Gastroesophageal sphincter (tissue), 4 donors: ENCODE measurements around the gene NUP98. TPM values are rescaled to one million over a fixed set of nuclear protein-coding genes. Genes with fewer than 3 reads are reported as not detected.
A peak's percentile ranks its signal among the peaks of the same experiment; 100 is the strongest.
"Not testable (repeated sequence)": the region's sequence is repeated elsewhere in the genome, so short reads cannot be mapped to it uniquely, and the experiment has no call there.

ENCODE experiments used
- ATAC-seq: fragments of 150-250 bp; one replicate; pipeline ENCODE4 v1.9.1; 2016; ENCODE audit warnings: mild to moderate bottlenecking, moderate library complexity
- H3K27ac ChIP-seq, 4 donors: fragments of 200-600 bp; sonication (generic) in 3 of 4; 1 replicate in 3 of 4; 2 replicates in 1 of 4; pipeline ENCODE4 v1.5.1; 2016 to 2019
- H3K27me3 ChIP-seq: fragments of 200-600 bp; sonication (generic); one replicate; pipeline ENCODE4 v1.5.1; 2019
- H3K36me3 ChIP-seq, 2 donors: fragments of 200-600 bp; sonication (generic); one replicate each; pipeline ENCODE4 v1.5.1; 2019; ENCODE audit warnings: control low read depth in 1 of 2
- H3K4me1 ChIP-seq, 3 donors: fragments of 200-600 bp; sonication (generic); 1 replicate in 2 of 3; 2 replicates in 1 of 3; pipeline ENCODE4 v1.5.1; 2016 to 2019; ENCODE audit warnings: control low read depth in 2 of 3
- H3K4me3 ChIP-seq, 2 donors: fragments of 200-600 bp; sonication (generic); one replicate each; pipeline ENCODE4 v1.5.1; 2019; ENCODE audit warnings: mild to moderate bottlenecking in 1 of 2, moderate library complexity in 1 of 2
- H3K9me3 ChIP-seq, 3 donors: fragments of 200-600 bp; sonication (generic); one replicate each; pipeline ENCODE4 v1.5.1; 2017 to 2019; ENCODE audit warnings: control low read depth in 2 of 3
- EP300 ChIP-seq: sonication (generic); formaldehyde crosslinking; IDR thresholded peaks from one replicate; pipeline ENCODE4 v1.6.1; 2017; ENCODE audit warnings: antibody characterized with exemption, mild to moderate bottlenecking
- POLR2A ChIP-seq, 2 donors: fragments of 450-650 bp; IDR thresholded peaks; one replicate each; pipeline ENCODE4 v1.6.1; 2017; ENCODE audit warnings: antibody characterized with exemption in 2 of 2, mild to moderate bottlenecking in 2 of 2, moderate library complexity in 1 of 2
- POLR2AphosphoS5 ChIP-seq: sonication (generic); formaldehyde crosslinking; IDR thresholded peaks from one replicate; pipeline ENCODE4 v1.6.1; 2017; ENCODE audit warnings: antibody characterized with exemption
- WGBS, 2 donors: methylation state at CpG; one replicate each; pipeline ENCODE4 v1.1.5; 2018; ENCODE audit warnings: low coverage in 1 of 2; 5-methylcytosine and 5-hydroxymethylcytosine counted together
- total RNA-seq, 4 donors: library from RNA; depleted of rRNA; stranded (reverse); fragments of >200 nt; gene quantifications; one replicate each; pipeline ENCODE4 v1.1.0, GENCODE V29; 2016
- TF ChIP-seq, protein P1 (sequence below), 4 experiments: fragments of 200-600 bp in 2 of 4; fragments of 450-650 bp in 2 of 4; sonication (generic) in 1 of 4; IDR thresholded peaks; one replicate each; pipeline ENCODE4 v1.5.1; 2017 to 2019; ENCODE audit warnings: antibody characterized with exemption in 4 of 4, mild to moderate bottlenecking in 2 of 4, moderate library complexity in 2 of 4

NUP98 gene
- total RNA-seq, 4 donors from 2014 or later = 72.1 to 141 (median 103) TPM

DNA sequence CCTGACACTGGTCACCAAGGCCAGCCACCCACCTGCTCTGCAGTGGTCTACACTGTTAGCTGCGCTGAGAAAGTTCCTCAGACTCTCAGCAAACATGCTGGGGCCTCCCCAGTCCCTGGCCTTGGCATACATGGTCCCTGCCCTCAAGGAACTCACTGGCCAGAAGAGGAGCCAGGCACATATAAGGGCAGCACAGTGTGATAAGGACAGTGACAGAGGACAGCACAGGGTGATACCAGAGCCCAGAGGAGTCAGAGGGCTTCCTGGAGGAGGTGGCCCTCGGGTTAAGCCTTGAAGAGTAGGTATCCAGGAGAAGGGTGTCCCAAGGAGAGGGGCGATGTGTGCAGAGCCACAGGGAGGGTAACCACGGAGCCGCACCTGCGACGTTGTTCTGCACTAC is 151.8 kb downstream of the NUP98 start:
- Histone ChIP-seq H3K27me3 (peaks cover 4% of the 10 kb centered on the region), H3K27ac (no peak overlapping the region), H3K4me1 (peaks cover 0 to 22% (median 9%) of the 10 kb centered on the region in 3 donors), H3K9me3 (no peaks in the 10 kb centered on the region), H3K4me3 (no peak overlapping the region), H3K36me3 (no peaks in the 10 kb centered on the region)
- TF ChIP-seq POLR2A (IDR thresholded peaks at IDR 0.05) (no peak), EP300 (no peak), POLR2AphosphoS5 (no peak)
- TF ChIP-seq, protein P1, sequence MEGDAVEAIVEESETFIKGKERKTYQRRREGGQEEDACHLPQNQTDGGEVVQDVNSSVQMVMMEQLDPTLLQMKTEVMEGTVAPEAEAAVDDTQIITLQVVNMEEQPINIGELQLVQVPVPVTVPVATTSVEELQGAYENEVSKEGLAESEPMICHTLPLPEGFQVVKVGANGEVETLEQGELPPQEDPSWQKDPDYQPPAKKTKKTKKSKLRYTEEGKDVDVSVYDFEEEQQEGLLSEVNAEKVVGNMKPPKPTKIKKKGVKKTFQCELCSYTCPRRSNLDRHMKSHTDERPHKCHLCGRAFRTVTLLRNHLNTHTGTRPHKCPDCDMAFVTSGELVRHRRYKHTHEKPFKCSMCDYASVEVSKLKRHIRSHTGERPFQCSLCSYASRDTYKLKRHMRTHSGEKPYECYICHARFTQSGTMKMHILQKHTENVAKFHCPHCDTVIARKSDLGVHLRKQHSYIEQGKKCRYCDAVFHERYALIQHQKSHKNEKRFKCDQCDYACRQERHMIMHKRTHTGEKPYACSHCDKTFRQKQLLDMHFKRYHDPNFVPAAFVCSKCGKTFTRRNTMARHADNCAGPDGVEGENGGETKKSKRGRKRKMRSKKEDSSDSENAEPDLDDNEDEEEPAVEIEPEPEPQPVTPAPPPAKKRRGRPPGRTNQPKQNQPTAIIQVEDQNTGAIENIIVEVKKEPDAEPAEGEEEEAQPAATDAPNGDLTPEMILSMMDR (IDR thresholded peaks at IDR 0.05) = no peak
- WGBS, 2 donors = 87% methylated on average over 4 to 5 of the region's 7 CpGs
- ATAC-seq = no peak

GRCh38 chr11:3644817-3645235 is 152.5 kb downstream of the NUP98 start, which contains the start of gene ART1:
TSS of gene ART1 (plus strand) at chr11:3645128. CDS start at chr11:3659214, 14,086 bp downstream.
- Histone ChIP-seq H3K9me3 (no peaks in the 10 kb centered on the region), H3K36me3 (no peaks in the 10 kb centered on the region), H3K4me1 (peaks cover 0 to 22% (median 9%) of the 10 kb centered on the region in 3 donors), H3K4me3 (no peak within 1 kb of the TSS), H3K27me3 (peaks cover 4% of the 10 kb centered on the region), H3K27ac (no peak within 1 kb of the TSS)
- TF ChIP-seq, protein P1 (IDR thresholded peaks at IDR 0.05) = no peak
- no peak for TF ChIP-seq POLR2AphosphoS5
- no peak for TF ChIP-seq POLR2A (IDR thresholded peaks at IDR 0.05)
- no peak for TF ChIP-seq EP300
- ATAC-seq = no peak
- WGBS, 2 donors = 65 to 80% methylated on average over 1 to 4 of the region's 4 CpGs

DNA sequence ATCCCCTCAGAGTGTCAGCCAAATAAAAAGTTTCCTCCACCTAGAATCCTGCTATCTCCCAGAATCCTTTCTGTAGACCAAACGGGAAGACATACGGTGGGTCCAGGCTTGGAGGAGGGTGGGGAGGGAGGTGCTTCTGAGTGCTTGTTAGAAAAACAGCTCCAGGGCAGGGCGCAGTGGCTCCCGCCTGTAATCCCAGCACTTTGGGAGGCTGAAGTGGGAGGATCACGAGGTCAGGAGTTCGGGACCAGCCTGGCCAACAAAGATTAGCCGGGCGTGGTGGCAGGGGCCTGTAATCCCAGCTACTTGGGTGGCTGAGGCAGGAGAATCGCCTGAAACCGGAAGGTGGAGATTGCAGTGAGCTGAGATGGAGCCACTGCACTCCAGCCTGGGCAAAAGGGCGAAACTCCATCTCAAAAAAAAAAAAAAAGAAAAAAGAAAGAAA is 154.2 kb downstream of the NUP98 start:
- ATAC-seq, H3K9me3 ChIP-seq, H3K36me3 ChIP-seq, H3K27me3 ChIP-seq: not testable (repeated sequence)
- Histone ChIP-seq H3K4me3 (peak overlapping the region in 1 of 2 donors; percentile 62), H3K27ac (peak overlapping the region in 1 of 4 donors; percentile 69), H3K4me1 (peaks cover 0 to 22% (median 9%) of the 10 kb centered on the region in 3 donors)
- WGBS, 2 donors = 27 to 52% methylated on average over 2 to 4 of the region's 11 CpGs

GRCh38 chr11:3642071-3642951 is 155.0 kb downstream of the NUP98 start:
- WGBS, 2 donors = 0% methylated on average over 2 of the region's 55 CpGs; no CpG with 5 or more reads in 1 of the 2 donors

GRCh38 chr11:3641701-3642070 is 155.7 kb downstream of the NUP98 start, which contains the start of gene ART5:
TSS of gene ART5 (minus strand) at chr11:3641992. CDS start at chr11:3641862, 130 bp downstream.
- peak within 1 kb of the TSS in 3 of 4 donors; percentile 11 to 69 (median 43) for H3K27ac ChIP-seq
- H3K9me3 ChIP-seq = no peaks in the 10 kb centered on the region
- peak within 1 kb of the TSS; percentile 53 to 62 for H3K4me3 ChIP-seq
- H3K27me3 ChIP-seq = no peaks in the 10 kb centered on the region
- TF ChIP-seq POLR2A (IDR thresholded peaks at IDR 0.05) = no peak
- no peak for TF ChIP-seq POLR2AphosphoS5
- TF ChIP-seq EP300 = no peak
- TF ChIP-seq, protein P1 (IDR thresholded peaks at IDR 0.05) = no peak
- ATAC-seq = no peak
- peaks cover 0 to 22% (median 9%) of the 10 kb centered on the region in 3 donors for H3K4me1 ChIP-seq
- 0 to 7% methylated on average over 1 to 3 of the region's 21 CpGs for WGBS, 2 donors
- H3K36me3 ChIP-seq = no peaks in the 10 kb centered on the region

More at GRCh38 chr11:3642071-3642951, 155.0 kb downstream of the NUP98 start:
- peak; percentile 91 for ATAC-seq
- peak overlapping the region in 3 of 4 donors; percentile 11 to 69 (median 43) for H3K27ac ChIP-seq
- TF ChIP-seq POLR2AphosphoS5 (no peak), POLR2A (IDR thresholded peaks at IDR 0.05) (no peak), EP300 (no peak)
- TF ChIP-seq, protein P1 (IDR thresholded peaks at IDR 0.05) = peak in 1 of 4 experiments; percentile 8
- peaks cover 0 to 22% (median 9%) of the 10 kb centered on the region in 3 donors for H3K4me1 ChIP-seq
- no peaks in the 10 kb centered on the region for H3K36me3 ChIP-seq
- H3K9me3 ChIP-seq = no peaks in the 10 kb centered on the region
- peak overlapping the region; percentile 53 to 62 for H3K4me3 ChIP-seq
- H3K27me3 ChIP-seq = no peaks in the 10 kb centered on the region
